Activated T-cell treated with anti-CD3 and anti-CD28 coated beads for 24 hours (primary cell): ENCODE data around the gene COL25A1.
"Not testable (repeated sequence)": the region's sequence is repeated elsewhere in the genome, so short reads cannot be mapped to it uniquely, and the experiment has no call there.

Source experiments
- DNase-seq: peaks from one replicate; pipeline ENCODE4 v3.0.0-alpha.2; 2020; ENCODE audit warnings: low read depth

COL25A1 gene

GRCh38 chr4:108903464-108904221 lies 398.8 kb downstream of the COL25A1 start:
- DNase-seq, result no peak

GRCh38 chr4:108902769-108903168 lies 399.7 kb downstream of the COL25A1 start:
- DNase-seq, result no peak

GRCh38 chr4:108901291-108901690 lies 401.2 kb downstream of the COL25A1 start:
- DNase-seq, result no peak

DNA sequence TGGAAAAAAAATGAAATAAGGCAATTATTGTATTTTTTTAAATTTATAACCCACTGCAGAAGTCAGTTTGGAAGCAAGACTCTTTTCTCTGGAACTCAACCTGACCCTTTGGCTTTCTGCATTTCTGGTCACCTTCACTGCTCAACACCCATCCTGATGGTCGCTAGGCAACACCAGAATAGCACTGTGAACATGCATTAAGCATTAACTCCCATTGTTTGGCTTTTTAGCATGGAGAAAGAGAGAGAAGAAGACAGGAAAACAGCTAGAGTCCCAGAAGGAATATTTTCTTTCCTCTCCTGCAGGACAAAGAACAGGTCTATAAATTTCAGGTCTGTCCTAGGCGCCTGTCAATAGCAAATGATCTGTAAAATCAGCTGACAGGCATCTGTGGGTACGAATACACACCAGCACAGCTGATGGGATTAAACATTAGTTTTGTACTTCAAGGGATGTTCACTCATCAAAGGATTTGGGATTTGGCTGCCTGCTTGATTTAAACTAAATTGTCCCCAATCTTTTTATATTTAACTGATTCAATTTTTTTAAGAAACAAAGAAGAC lies 402.4 kb downstream of the COL25A1 start:
- DNase-seq, result no peak

- DNase-seq, result no peak
These were observed 409.0 kb downstream of the COL25A1 start for GRCh38 chr4:108893468-108893867.

DNA sequence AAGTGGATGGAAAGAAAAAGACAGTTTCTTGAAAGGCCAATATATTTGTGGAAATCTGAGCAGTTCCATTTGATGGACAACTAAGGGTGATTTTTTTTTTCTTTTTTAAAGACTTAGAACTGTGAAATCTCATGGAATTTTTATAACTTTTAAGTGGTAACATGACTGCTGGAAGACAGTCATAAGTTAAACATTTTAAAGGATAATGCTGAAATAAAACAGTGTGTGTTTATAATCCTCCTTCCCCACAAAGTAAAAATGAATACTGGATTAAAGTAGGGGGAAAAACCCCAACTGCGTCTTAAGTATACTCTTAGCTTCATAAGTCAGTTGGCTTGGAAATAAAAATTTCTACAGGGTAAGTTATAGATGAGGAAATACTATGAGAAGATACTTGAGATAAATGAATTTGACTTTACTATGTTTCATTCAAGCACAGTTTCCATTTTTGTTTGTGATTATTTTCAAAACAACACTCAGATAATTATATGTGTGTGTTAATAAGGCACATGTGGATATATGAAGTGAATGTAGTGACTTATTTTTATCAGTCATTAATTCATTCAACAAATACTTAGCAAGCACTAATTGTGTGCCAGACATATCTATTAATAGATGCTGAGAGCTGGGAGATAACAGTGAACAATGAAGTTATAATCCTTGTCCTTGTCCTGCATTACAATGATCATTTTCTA lies 410.4 kb downstream of the COL25A1 start:
- DNase-seq, result no peak

DNA sequence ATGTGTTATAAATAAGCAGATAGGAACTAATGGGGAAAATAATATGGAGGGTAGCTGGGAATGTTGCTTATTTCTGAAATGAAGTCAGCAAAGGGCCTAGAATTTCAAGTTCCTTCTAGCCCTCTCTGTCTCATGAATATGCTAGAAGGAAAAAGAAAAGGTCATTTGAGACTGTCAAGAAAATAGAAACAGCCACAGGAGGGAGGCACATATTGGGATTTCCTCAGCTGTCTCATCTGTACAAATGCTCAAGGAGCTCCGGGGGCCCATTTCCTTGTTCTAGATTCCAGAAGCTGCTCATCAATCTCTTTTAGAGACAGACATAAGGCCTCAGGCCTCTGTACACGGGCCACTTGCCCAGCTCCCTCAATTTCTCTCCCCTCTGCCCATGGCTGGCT lies 412.0 kb downstream of the COL25A1 start:
- DNase-seq, result no peak

DNA sequence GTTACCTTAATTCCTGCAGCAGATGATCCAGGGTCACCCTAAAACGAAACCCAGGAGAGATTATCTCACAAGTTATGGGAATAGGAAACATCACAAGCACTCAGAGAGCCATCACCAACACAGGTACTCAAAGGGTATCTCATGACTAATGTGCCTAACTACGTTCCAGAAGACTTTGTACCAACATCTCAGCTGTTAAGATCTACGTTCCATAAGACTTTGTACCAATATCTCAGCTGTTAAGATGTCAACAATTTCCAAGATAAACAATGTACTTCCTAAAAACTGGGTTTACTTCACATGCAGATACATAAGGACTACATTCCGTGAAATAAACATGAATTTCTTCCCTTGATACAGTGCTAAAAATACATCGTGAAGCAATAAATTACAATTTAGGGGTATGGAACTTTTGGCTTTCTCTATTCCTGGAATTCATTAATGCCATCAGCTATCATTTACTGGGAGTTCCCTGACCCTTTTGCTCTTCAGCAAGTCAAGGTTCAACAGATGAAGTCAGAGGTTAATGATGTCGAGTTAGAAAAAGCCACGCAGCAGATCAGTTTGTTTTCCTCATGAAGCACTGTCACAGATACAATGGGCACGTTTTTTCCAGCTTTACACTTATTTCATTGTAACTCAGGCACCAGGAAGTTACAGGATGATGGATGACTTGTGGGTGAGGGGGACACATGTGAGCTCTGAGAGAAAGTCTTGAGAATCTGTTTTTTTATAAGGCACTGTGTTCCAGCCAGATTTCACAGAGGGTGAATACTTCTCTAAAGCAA lies 412.6 kb downstream of the COL25A1 start:
- no peak for DNase-seq

DNA sequence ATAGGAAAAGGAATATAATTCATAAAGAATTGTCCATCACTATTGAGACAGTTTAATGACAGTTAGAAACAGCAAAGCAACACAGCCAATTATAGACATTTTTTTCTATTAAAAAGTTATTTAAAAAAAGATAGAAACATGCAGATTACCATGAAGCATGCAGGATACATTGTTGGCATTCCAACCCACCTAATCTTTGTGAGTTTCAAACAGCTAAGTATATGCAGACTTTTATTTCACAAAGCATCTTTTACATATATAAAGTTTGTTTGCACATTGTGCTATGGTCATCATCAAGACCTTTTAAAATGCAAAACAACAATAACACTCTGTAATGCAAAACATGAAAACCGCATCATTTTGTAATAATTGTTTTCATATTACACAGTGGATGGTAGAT lies 413.7 kb downstream of the COL25A1 start:
- no peak for DNase-seq

- DNase-seq, result no peak
These were observed 415.4 kb downstream of the COL25A1 start for GRCh38 chr4:108887034-108887433.

DNA sequence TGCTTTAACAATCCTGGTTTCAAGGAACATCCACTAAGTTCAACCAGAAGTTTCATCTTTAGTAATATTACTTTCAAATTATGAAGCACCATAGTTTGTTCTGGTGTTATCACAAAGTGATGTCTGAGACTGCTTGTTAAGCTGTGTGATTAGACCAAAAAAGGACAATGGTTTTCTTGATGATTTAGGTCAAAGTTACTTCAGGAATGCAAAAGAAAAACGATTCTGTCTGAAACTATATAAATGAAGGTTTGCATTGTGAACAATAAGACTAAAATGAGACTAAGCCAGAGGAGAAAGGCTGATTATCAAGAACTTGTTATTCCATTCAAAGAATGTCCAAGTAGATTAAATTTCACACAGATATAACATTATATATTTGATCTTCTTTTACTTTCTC lies 417.2 kb downstream of the COL25A1 start:
- no peak for DNase-seq

GRCh38 chr4:108884596-108884995 lies 417.9 kb downstream of the COL25A1 start:
- no peak for DNase-seq

- DNase-seq, result no peak
These were observed 420.5 kb downstream of the COL25A1 start for GRCh38 chr4:108881986-108882385.

GRCh38 chr4:108881190-108881589 lies 421.3 kb downstream of the COL25A1 start:
- no peak for DNase-seq

- no peak for DNase-seq
These were observed 423.7 kb downstream of the COL25A1 start for GRCh38 chr4:108878806-108879205.

DNA sequence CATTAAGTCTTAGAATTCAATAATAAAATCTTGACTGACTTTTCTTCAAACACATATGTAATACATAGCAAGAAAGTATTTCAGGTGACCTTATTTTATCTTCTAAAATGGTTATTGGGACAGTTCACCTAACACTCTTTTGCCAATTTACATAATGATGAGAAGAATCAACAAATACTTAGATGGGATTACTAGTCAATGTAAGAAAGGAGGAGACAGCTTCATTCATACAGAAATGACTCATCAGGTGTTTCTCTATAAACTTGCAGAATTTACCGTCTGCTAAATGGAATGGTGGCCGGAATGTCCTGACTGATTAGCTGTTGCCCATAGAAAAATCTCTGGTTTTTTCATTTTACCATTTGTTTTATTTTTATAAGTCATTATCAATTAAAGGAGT lies 424.6 kb downstream of the COL25A1 start:
- no peak for DNase-seq

DNA sequence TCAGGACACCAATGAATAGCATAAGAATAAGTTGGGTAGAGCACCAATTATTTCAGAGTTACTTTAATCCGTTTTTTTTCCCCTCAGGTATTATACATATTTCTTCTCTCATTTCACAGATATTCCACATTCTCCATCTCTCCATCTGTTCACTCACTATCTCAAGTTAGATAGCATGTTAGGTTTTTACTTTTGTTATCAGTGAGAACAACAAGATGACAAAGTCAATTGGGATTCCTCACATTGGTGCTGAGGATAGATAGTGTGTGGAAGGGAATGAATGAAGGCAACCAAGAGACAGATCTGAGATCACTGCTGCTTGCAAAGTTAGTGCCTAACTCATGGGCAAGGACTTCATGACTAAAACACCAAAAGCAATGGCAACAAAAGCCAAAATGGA lies 427.7 kb downstream of the COL25A1 start:
- DNase-seq, result no peak

- DNase-seq, result not testable (repeated sequence)
These were observed 432.5 kb downstream of the COL25A1 start for GRCh38 chr4:108869970-108870369.

DNA sequence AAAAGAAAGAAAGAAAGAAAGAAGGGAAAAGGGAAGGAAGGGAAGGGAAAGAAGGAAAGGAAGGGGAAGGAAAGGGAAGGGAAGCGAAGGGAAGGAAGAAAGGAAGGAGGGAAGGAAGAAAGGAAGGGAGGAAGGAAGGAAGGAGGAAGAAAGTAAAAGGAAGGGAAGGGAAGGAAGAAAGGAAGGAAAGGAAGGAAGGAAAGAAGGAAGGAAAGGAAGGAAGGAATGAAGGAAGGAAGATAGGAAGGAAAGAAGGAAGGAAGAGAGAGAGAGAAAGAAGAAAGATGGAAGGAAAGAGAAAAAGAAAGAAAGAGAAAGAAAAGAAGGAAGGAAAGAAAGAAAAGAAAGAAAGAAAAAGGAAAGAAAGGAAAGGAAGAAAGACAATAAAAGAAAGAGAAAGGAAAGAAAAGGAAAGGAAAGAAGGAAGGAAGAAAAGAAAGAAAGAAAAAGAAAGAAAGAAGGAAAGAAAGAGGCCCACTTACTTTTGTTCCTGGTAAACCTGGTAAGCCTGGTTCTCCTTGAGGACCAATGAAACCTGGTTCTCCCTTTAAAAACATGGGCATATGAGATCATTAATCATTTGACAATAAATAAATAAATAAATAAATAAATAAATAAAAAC lies 433.7 kb downstream of the COL25A1 start:
- DNase-seq, result no peak

DNA sequence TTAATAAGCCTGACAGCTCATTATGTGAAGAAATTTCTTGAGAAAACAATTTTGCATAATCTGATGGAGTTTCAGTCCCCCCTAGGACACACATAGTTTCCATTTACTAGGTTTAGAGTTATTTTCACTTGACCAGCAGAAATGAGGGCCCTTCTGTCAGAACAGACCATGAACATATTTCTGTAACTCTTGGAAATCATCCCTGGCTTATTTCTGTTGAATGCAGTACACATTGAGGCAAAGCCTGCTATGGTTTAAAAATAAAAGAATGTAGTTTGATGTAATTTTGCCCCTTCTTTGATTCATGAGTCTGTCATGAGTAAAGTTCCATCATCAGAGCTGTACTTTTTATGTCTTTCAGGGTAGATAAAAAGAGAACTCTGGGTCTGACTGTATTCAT lies 435.0 kb downstream of the COL25A1 start:
- DNase-seq, result no peak

- DNase-seq, result no peak
These were observed 441.1 kb downstream of the COL25A1 start for GRCh38 chr4:108861334-108861733.

GRCh38 chr4:108854786-108855185 lies 447.7 kb downstream of the COL25A1 start:
- no peak for DNase-seq
